Loucy (cell line): ENCODE results near the gene SIMC1.
"Not testable (repeated sequence)": the region's sequence is repeated elsewhere in the genome, so short reads cannot be mapped to it uniquely, and the experiment has no call there.

Source experiments
- H2AFZ ChIP-seq: fragments of 200-600 bp; sonication (generic); 2 replicates; pipeline ENCODE4 v1.6.0; 2016; ENCODE audit warnings: antibody characterized with exemption, mild to moderate bottlenecking, low read length, moderate library complexity
- H3F3A ChIP-seq: fragments of 200-600 bp; 2 replicates; pipeline ENCODE4 v1.6.0; 2016; ENCODE audit warnings: antibody characterized with exemption, low read depth, mild to moderate bottlenecking
- H3K27me3 ChIP-seq: fragments of 200-600 bp; sonication (generic); 2 replicates; pipeline ENCODE4 v1.6.1; 2014; ENCODE audit warnings: low read length, mild to moderate bottlenecking; ENCODE audit not compliant: insufficient read depth, poor library complexity, severe bottlenecking
- H3K36me3 ChIP-seq: fragments of 200-600 bp; sonication (generic); 2 replicates; pipeline ENCODE4 v1.6.1; 2016; ENCODE audit warnings: low read length; ENCODE audit not compliant: insufficient read depth
- H3K4me1 ChIP-seq: fragments of 200-600 bp; sonication (generic); 2 replicates; pipeline ENCODE4 v1.5.1; 2014; ENCODE audit warnings: low read length, mild to moderate bottlenecking; ENCODE audit not compliant: insufficient read depth, poor library complexity, severe bottlenecking
- H3K4me2 ChIP-seq: fragments of 200-600 bp; sonication (generic); 2 replicates; pipeline ENCODE4 v1.6.0; 2014; ENCODE audit warnings: antibody characterized with exemption, low read length, low read depth, mild to moderate bottlenecking; ENCODE audit not compliant: poor library complexity, severe bottlenecking
- H3K4me3 ChIP-seq: fragments of 200-600 bp; sonication (generic); 2 replicates; pipeline ENCODE4 v1.5.1; 2014; ENCODE audit warnings: low read length, mild to moderate bottlenecking, mixed read lengths; ENCODE audit not compliant: poor library complexity, severe bottlenecking
- H3K79me2 ChIP-seq: fragments of 200-600 bp; sonication (generic); 2 replicates; pipeline ENCODE4 v1.6.1; 2014; ENCODE audit warnings: low read length; ENCODE audit not compliant: insufficient read depth
- H3K9ac ChIP-seq: fragments of 200-600 bp; sonication (generic); 2 replicates; pipeline ENCODE4 v1.6.0; 2014; ENCODE audit warnings: mild to moderate bottlenecking, low read depth, low read length, moderate library complexity; ENCODE audit not compliant: poor library complexity, severe bottlenecking
- H3K9me2 ChIP-seq: fragments of 200-600 bp; sonication (generic); replicated peaks from 2 replicates; pipeline ENCODE4 v1.6.1; 2016; ENCODE audit warnings: low read depth, low read length, mixed read lengths
- H3K9me3 ChIP-seq: fragments of 200-600 bp; sonication (generic); 2 replicates; pipeline ENCODE4 v1.6.1; 2014; ENCODE audit warnings: mild to moderate bottlenecking, antibody characterized with exemption, low read length, low read depth; ENCODE audit not compliant: insufficient read depth
- H4K20me1 ChIP-seq: fragments of 200-600 bp; sonication (generic); 2 replicates; pipeline ENCODE4 v1.6.0; 2014; ENCODE audit warnings: antibody characterized with exemption, low read length, mild to moderate bottlenecking; ENCODE audit not compliant: insufficient read depth, poor library complexity, severe bottlenecking

The SIMC1 gene

GRCh38 chr5:176244318-176244717, 6.1 kb downstream of the SIMC1 start:
- not testable (repeated sequence) for H3K79me2 ChIP-seq, H3K4me1 ChIP-seq

GRCh38 chr5:176245074-176245473, 6.8 kb downstream of the SIMC1 start:
- H3K9ac ChIP-seq, H2AFZ ChIP-seq, H3F3A ChIP-seq, H3K27me3 ChIP-seq, H3K4me2 ChIP-seq, H3K9me2 ChIP-seq, H3K36me3 ChIP-seq, H3K79me2 ChIP-seq, H3K4me1 ChIP-seq, H4K20me1 ChIP-seq, H3K4me3 ChIP-seq, H3K9me3 ChIP-seq: not testable (repeated sequence)

More at GRCh38 chr5:176244318-176244717, 6.1 kb downstream of the SIMC1 start:
- H3K9me2 ChIP-seq, H3K9ac ChIP-seq, H3F3A ChIP-seq, H3K36me3 ChIP-seq, H3K4me3 ChIP-seq, H3K27me3 ChIP-seq, H4K20me1 ChIP-seq, H3K4me2 ChIP-seq, H2AFZ ChIP-seq, H3K9me3 ChIP-seq: not testable (repeated sequence)

- not testable (repeated sequence) for H3K27me3 ChIP-seq, H3K79me2 ChIP-seq, H3K9me2 ChIP-seq, H3K4me1 ChIP-seq, H3K9ac ChIP-seq, H3K4me2 ChIP-seq, H3F3A ChIP-seq, H3K9me3 ChIP-seq, H3K4me3 ChIP-seq, H3K36me3 ChIP-seq, H4K20me1 ChIP-seq, H2AFZ ChIP-seq
These were observed 7.3 kb downstream of the SIMC1 start for GRCh38 chr5:176245489-176245888.

- H3K36me3 ChIP-seq, H3K9me2 ChIP-seq, H3K4me1 ChIP-seq, H3K4me3 ChIP-seq, H2AFZ ChIP-seq, H3F3A ChIP-seq, H3K9ac ChIP-seq, H3K79me2 ChIP-seq, H3K4me2 ChIP-seq, H3K9me3 ChIP-seq, H3K27me3 ChIP-seq, H4K20me1 ChIP-seq: not testable (repeated sequence)
These were observed 12.5 kb downstream of the SIMC1 start for GRCh38 chr5:176250691-176251090.

GRCh38 chr5:176252171-176252570, 13.9 kb downstream of the SIMC1 start:
- H3K4me1 ChIP-seq, H3K4me3 ChIP-seq, H3K36me3 ChIP-seq, H3K4me2 ChIP-seq, H3K9ac ChIP-seq, H3F3A ChIP-seq, H3K27me3 ChIP-seq, H2AFZ ChIP-seq, H3K9me2 ChIP-seq, H3K79me2 ChIP-seq, H3K9me3 ChIP-seq, H4K20me1 ChIP-seq: not testable (repeated sequence)

- H3K4me1 ChIP-seq, H3K4me3 ChIP-seq, H3K79me2 ChIP-seq, H4K20me1 ChIP-seq, H2AFZ ChIP-seq, H3K27me3 ChIP-seq, H3K4me2 ChIP-seq, H3K9me2 ChIP-seq, H3F3A ChIP-seq, H3K9ac ChIP-seq, H3K9me3 ChIP-seq, H3K36me3 ChIP-seq: not testable (repeated sequence)
These were observed 15.3 kb downstream of the SIMC1 start for GRCh38 chr5:176253370-176254065.

GRCh38 chr5:176254066-176254393, 15.8 kb downstream of the SIMC1 start:
- H3K4me3 ChIP-seq, H3K9me2 ChIP-seq, H3K9ac ChIP-seq, H3K9me3 ChIP-seq, H3K4me2 ChIP-seq, H3K4me1 ChIP-seq, H2AFZ ChIP-seq, H3K36me3 ChIP-seq, H3K27me3 ChIP-seq, H3F3A ChIP-seq, H3K79me2 ChIP-seq, H4K20me1 ChIP-seq: not testable (repeated sequence)
